HEK293T (cell line): ENCODE data around the gene FBLN1.

ENCODE experiments used
- CTCF ChIA-PET: fragments of 350-600 bp; formaldehyde crosslinking; extraction: SDS; loops from one replicate; lab custom pipeline; 2021; ENCODE audit warnings: antibody characterized with exemption, inconsistent platforms; lab: Yijun Ruan, JAX
- POLR2A ChIA-PET: fragments of 350-600 bp; formaldehyde crosslinking; extraction: SDS; loops from one replicate; lab custom pipeline; 2020; ENCODE audit warnings: antibody characterized with exemption, inconsistent platforms; lab: Yijun Ruan, JAX
- DNase-seq: peaks from one replicate; pipeline ENCODE4 v3.0.0; 2012; ENCODE audit warnings: mixed read lengths; ENCODE audit errors: extremely low spot score
- ARNT ChIP-seq: fragments of 450-650 bp; IDR thresholded peaks from 2 replicates; pipeline ENCODE4 v1.6.1; 2017; ENCODE audit warnings: mild to moderate bottlenecking
- BHLHE40 ChIP-seq: fragments of 450-650 bp; IDR thresholded peaks from 2 replicates; pipeline ENCODE4 v1.6.1; 2016; ENCODE audit warnings: mild to moderate bottlenecking, moderate library complexity, borderline replicate concordance
- CTBP1 ChIP-seq: fragments of 450-650 bp; IDR thresholded peaks from 2 replicates; pipeline ENCODE4 v1.6.1; 2016; ENCODE audit warnings: borderline replicate concordance
- ELF4 ChIP-seq: fragments of 450-650 bp; IDR thresholded peaks from 2 replicates; pipeline ENCODE4 v1.6.1; 2017; ENCODE audit warnings: antibody characterized with exemption
- FOXA1 ChIP-seq: fragments of 450-650 bp; IDR thresholded peaks from 2 replicates; pipeline ENCODE4 v1.6.1; 2016; ENCODE audit warnings: mild to moderate bottlenecking
- FOXK2 ChIP-seq: fragments of 450-650 bp; IDR thresholded peaks from 2 replicates; pipeline ENCODE4 v1.6.1; 2016; ENCODE audit warnings: mild to moderate bottlenecking
- FOXM1 ChIP-seq: fragments of 450-650 bp; IDR thresholded peaks from 2 replicates; pipeline ENCODE4 v1.6.1; 2017; ENCODE audit warnings: mild to moderate bottlenecking, borderline replicate concordance
- HDGF ChIP-seq: fragments of 450-650 bp; IDR thresholded peaks from 2 replicates; pipeline ENCODE4 v1.6.1; 2017; ENCODE audit warnings: antibody characterized with exemption, borderline replicate concordance
- L3MBTL2 ChIP-seq: fragments of 450-650 bp; conservative IDR thresholded peaks from 2 replicates; pipeline ENCODE4 v1.6.1; 2016; ENCODE audit warnings: mild to moderate bottlenecking
- LEF1 ChIP-seq: fragments of 450-650 bp; IDR thresholded peaks from 2 replicates; pipeline ENCODE4 v1.6.1; 2017; ENCODE audit warnings: mild to moderate bottlenecking, borderline replicate concordance
- NFRKB ChIP-seq: fragments of 450-650 bp; IDR thresholded peaks from 2 replicates; pipeline ENCODE4 v1.6.1; 2016; ENCODE audit warnings: mild to moderate bottlenecking, moderate library complexity
- SP1 ChIP-seq: fragments of 450-650 bp; IDR thresholded peaks from 2 replicates; pipeline ENCODE4 v1.6.1; 2017
- SUZ12 ChIP-seq: fragments of 450-650 bp; IDR thresholded peaks from 2 replicates; pipeline ENCODE4 v1.6.1; 2016; ENCODE audit warnings: mild to moderate bottlenecking
- TARDBP ChIP-seq: fragments of 450-650 bp; IDR thresholded peaks from 2 replicates; pipeline ENCODE4 v1.6.1; 2016
- ZNF384 ChIP-seq: fragments of 450-650 bp; IDR thresholded peaks from 2 replicates; pipeline ENCODE4 v1.6.1; 2016
- TF ChIP-seq, protein P1 (sequence below): fragments of 450-650 bp; IDR thresholded peaks from 2 replicates; pipeline ENCODE4 v1.6.1; 2016

Gene FBLN1

GRCh38 chr22:45629469-45630089, 126.9 kb downstream of the FBLN1 start:
- ChIA-PET CTCF (interaction anchor here (0.6 kb wide), 1 partner anchor 37 kb away, joined by 4 read pairs; no protein-coding TSS in a partner anchor), POLR2A (no interaction called here)
- no peak for TF ChIP-seq ARNT
- no peak for TF ChIP-seq FOXM1
- TF ChIP-seq, protein P1, sequence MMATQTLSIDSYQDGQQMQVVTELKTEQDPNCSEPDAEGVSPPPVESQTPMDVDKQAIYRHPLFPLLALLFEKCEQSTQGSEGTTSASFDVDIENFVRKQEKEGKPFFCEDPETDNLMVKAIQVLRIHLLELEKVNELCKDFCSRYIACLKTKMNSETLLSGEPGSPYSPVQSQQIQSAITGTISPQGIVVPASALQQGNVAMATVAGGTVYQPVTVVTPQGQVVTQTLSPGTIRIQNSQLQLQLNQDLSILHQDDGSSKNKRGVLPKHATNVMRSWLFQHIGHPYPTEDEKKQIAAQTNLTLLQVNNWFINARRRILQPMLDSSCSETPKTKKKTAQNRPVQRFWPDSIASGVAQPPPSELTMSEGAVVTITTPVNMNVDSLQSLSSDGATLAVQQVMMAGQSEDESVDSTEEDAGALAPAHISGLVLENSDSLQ, result no peak
- TF ChIP-seq BHLHE40, result no peak
- TF ChIP-seq L3MBTL2, result no peak
- TF ChIP-seq LEF1, result no peak
- no peak for TF ChIP-seq TARDBP
- no peak for TF ChIP-seq ZNF384
- TF ChIP-seq SUZ12, result no peak
- TF ChIP-seq NFRKB, result no peak
- no peak for TF ChIP-seq FOXK2
- TF ChIP-seq FOXA1, result no peak
- DNase-seq, result no peak

GRCh38 chr22:45630436-45630835, 127.8 kb downstream of the FBLN1 start:
- ChIA-PET POLR2A (no interaction called here), CTCF (interaction anchor here (0.6 kb wide), 1 partner anchor 36 kb away, joined by 4 read pairs; no protein-coding TSS in a partner anchor)
- DNase-seq, result no peak
- TF ChIP-seq LEF1, result no peak
- TF ChIP-seq ELF4, result no peak
- no peak for TF ChIP-seq TARDBP
- TF ChIP-seq FOXA1, result no peak
- no peak for TF ChIP-seq CTBP1
- no peak for TF ChIP-seq BHLHE40
- TF ChIP-seq FOXK2, result no peak
- TF ChIP-seq SUZ12, result no peak
- TF ChIP-seq ARNT, result no peak
- no peak for TF ChIP-seq HDGF

- ChIA-PET POLR2A (no interaction called here), CTCF (no interaction called here)
- no peak for TF ChIP-seq BHLHE40
- TF ChIP-seq, protein P1, result no peak
- DNase-seq, result no peak
Observed at GRCh38 chr22:45631140-45631840, 128.6 kb downstream of the FBLN1 start.

GRCh38 chr22:45631841-45632238, 129.2 kb downstream of the FBLN1 start:
- no peak for DNase-seq
- ChIA-PET POLR2A (no interaction called here), CTCF (no interaction called here)
- TF ChIP-seq FOXM1 (no peak), HDGF (no peak), L3MBTL2 (no peak)

DNA sequence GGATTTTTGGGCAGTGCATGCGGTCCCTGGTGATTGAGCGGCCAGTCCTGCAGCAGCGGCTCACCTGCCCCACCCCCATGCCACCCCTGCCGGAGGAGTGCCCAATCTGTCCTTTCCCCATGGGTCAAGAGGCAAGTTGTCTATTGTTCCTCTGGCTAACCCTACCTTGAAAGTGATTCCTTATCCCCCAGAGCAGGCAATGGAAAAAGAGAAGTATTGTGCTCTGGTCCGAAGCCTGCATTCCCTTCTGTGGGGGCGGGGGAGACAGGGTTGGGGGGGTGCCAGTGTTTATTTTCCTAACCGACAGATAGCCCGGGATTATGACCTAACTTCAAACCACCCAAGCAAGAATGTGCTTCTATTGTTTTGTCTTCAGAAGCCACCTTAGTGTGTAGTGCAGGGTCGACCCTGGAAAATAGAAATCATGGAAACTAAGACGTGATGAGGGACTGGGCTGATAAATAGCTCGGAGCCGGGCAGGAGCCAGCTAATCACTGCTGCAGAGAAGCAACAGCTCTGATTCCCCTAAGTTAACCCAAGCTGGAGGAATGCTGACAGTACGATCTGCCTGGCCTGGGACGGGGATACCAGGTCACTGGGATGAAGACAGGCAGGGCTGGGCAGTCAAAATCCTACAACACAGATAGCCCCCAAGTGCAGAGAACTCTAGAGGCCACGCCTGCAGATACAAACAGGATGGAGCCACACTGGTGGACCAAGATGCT, 130.3 kb downstream of the FBLN1 start:
- POLR2A ChIA-PET, result no interaction called here
- CTCF ChIA-PET, result interaction anchor here (0.6 to 1.4 kb wide), 3 partner anchors 16 to 933 kb away, joined by 3 to 4 read pairs (median 3); no protein-coding TSS in a partner anchor
- DNase-seq, result no peak
- no peak for TF ChIP-seq FOXA1
- no peak for TF ChIP-seq L3MBTL2
- TF ChIP-seq CTBP1, result no peak
- TF ChIP-seq LEF1, result no peak
- no peak for TF ChIP-seq HDGF
- TF ChIP-seq FOXK2, result no peak
- TF ChIP-seq ARNT, result no peak
- TF ChIP-seq SP1, result no peak
- TF ChIP-seq ZNF384, result no peak
- no peak for TF ChIP-seq FOXM1
- TF ChIP-seq, protein P1, result no peak
- TF ChIP-seq BHLHE40, result no peak
- no peak for TF ChIP-seq ELF4
- TF ChIP-seq TARDBP, result no peak
- TF ChIP-seq NFRKB, result no peak
- no peak for TF ChIP-seq SUZ12

GRCh38 chr22:45636683-45637082, 134.0 kb downstream of the FBLN1 start:
- no peak for TF ChIP-seq NFRKB
- TF ChIP-seq FOXA1, result no peak
- no peak for TF ChIP-seq HDGF
- TF ChIP-seq ZNF384, result no peak
- no peak for TF ChIP-seq BHLHE40
- no peak for TF ChIP-seq CTBP1
- TF ChIP-seq ARNT, result no peak
- no peak for TF ChIP-seq FOXK2
- CTCF ChIA-PET, result no interaction called here
- POLR2A ChIA-PET, result no interaction called here
- DNase-seq, result no peak
